ENCODE measurements around the gene RYR2.

RYR2 gene

DNA sequence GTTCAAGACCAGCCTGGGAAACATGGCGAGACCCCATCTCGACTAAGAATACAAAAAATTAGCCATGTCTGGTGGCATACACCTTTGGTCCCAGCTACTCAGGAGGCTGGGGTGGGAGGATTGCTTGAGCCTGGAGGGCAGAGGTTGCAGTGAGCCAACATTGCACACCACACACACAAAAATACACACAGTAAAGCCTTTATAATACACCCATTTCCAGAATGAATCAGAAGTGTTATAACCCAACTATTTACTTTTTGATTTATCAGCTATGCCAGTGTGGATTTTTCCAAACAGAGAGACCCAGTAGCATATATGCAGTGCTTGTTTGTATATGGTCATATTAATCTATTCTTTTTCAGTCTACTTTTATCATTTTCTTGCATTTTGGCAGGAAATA is 648.7 kb downstream of the RYR2 start:
- Histone ChIP-seq H3K9me3 (replicated peaks in 1 of 11) (no peaks in the 10 kb centered on the region), H3K27ac (no peak overlapping the region), H3K4me3 (no peak overlapping the region), H3K9ac (no peak overlapping the region), H4K20me1 (no peaks in the 10 kb centered on the region), H3K4me2 (no peak overlapping the region), H3K36me3 (no peaks in the 10 kb centered on the region), H3K4me1 (no peaks in the 10 kb centered on the region), H3K27me3 (no peaks in the 10 kb centered on the region)
- no peak for TF ChIP-seq Cebpa-rat (IDR thresholded peaks at IDR 0.05)

DNA sequence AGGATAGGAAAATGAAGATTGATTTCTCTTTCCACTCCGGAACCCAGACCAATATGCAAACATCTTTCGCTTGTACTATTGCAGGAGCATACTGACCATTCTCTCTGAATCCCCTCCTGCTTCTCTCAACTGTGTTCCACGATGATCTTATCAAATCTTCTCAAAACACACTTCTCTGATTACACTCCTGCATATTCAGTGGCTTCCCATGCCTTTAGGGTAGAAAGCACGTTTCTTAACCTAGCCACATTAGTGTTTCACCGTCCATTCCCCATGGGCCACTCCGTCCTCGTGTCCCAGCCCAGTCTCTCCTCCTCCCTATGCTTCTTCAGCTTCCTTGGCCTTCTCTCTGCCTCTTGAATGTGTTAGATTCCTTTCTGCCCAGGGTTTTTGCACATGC is 650.3 kb downstream of the RYR2 start:
- Histone ChIP-seq H3K4me3 (no peak overlapping the region), H3K9ac (no peak overlapping the region), H3K27ac (no peak overlapping the region), H3K4me1 (no peaks in the 10 kb centered on the region), H3K9me3 (replicated peaks in 1 of 11) (no peaks in the 10 kb centered on the region), H3K4me2 (no peak overlapping the region), H3K36me3 (no peaks in the 10 kb centered on the region), H4K20me1 (no peaks in the 10 kb centered on the region), H3K27me3 (no peaks in the 10 kb centered on the region)
- no peak for TF ChIP-seq Cebpa-rat (IDR thresholded peaks at IDR 0.05)

DNA sequence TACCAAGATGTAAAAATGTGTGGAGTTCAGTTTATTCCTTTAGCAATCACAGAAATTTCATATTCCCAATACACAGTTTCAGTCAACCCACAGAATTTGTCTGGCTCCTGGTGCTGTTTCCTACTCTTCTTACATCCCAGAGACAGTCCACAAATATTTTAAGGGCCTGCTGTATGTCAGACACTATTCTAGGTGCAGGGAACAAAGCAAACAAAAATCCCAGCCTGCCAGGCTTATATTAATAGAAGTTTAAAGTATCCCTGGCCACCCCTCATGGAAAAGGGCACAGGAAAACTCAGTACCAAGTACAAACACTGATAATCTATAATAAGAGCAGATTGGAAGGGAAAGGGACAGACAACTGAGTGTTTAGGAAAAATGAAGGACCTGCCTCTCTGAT is 653.9 kb downstream of the RYR2 start:
- Histone ChIP-seq H3K9me3 (replicated peaks in 1 of 11) (no peaks in the 10 kb centered on the region), H3K27me3 (no peaks in the 10 kb centered on the region)
- no peak for TF ChIP-seq Cebpa-rat (IDR thresholded peaks at IDR 0.05)

DNA sequence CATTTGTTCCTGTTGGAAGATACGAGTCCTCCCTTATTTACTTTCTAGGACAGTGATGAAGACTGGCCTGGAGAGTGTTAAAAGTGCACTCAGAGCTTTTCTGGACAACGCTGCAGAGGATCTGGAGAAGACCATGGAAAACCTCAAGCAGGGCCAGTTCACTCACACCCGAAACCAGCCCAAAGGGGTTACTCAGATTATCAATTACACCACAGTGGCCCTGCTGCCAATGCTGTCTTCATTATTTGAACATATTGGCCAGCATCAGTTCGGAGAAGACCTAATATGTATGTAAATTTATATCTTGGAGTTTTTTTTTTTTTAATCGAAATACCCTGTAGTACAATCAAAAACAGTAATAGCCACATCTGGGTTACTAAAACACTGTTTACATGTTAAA is 658.2 kb downstream of the RYR2 start:
- H3K27me3 ChIP-seq = no peaks in the 10 kb centered on the region
- H3K27ac ChIP-seq = no peak overlapping the region

More for the DNA sequence above, 653.9 kb downstream of the RYR2 start:
- H3K27ac ChIP-seq = no peak overlapping the region
- H3K36me3 ChIP-seq = no peaks in the 10 kb centered on the region
- no peaks in the 10 kb centered on the region for H3K4me1 ChIP-seq
- H3K4me2 ChIP-seq = no peak overlapping the region
- no peaks in the 10 kb centered on the region for H4K20me1 ChIP-seq
- H3K9ac ChIP-seq = no peak overlapping the region
- no peak overlapping the region for H3K4me3 ChIP-seq

DNA sequence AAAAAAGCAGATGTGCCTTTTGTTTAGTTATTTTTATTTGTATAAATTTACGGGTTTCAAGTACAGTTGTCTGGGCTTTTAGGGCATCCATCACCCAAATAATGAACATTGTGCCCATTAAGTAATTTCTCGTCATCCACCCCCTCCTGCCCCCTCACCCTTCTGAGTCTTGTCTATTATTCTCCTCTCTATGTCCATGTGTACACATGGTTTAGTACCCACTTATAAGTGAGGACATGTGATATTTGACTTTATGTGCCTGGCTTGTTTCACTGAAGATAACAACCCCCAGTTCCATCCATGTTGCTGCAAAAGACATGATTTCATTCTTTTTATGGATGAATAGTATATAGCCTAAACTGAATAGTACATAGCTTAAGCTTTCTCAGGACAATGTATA is 659.5 kb downstream of the RYR2 start:
- no peak overlapping the region for H3K4me2 ChIP-seq
- TF ChIP-seq Cebpa-rat (IDR thresholded peaks at IDR 0.05) = no peak
- no peaks in the 10 kb centered on the region for H3K27me3 ChIP-seq
- no peak overlapping the region for H3K4me3 ChIP-seq
- peaks cover 0 to 16% (median 0%) of the 10 kb centered on the region in 10 experiments; a peak in 7 of 20 replicates for H3K4me1 ChIP-seq
- H3K36me3 ChIP-seq = no peaks in the 10 kb centered on the region
- H3K9me3 ChIP-seq (replicated peaks in 1 of 11) = no peaks in the 10 kb centered on the region
- no peak overlapping the region for H3K9ac ChIP-seq
- H3K27ac ChIP-seq = no peak overlapping the region
- H4K20me1 ChIP-seq = no peaks in the 10 kb centered on the region

More for the DNA sequence above, 658.2 kb downstream of the RYR2 start:
- Histone ChIP-seq H4K20me1 (no peaks in the 10 kb centered on the region), H3K9ac (no peak overlapping the region), H3K36me3 (no peaks in the 10 kb centered on the region), H3K4me2 (no peak overlapping the region), H3K4me1 (peaks cover 0 to 2% (median 0%) of the 10 kb centered on the region in 10 experiments; a peak in 1 of 20 replicates), H3K9me3 (replicated peaks in 1 of 11) (no peaks in the 10 kb centered on the region), H3K4me3 (no peak overlapping the region)
- no peak for TF ChIP-seq Cebpa-rat (IDR thresholded peaks at IDR 0.05)

DNA sequence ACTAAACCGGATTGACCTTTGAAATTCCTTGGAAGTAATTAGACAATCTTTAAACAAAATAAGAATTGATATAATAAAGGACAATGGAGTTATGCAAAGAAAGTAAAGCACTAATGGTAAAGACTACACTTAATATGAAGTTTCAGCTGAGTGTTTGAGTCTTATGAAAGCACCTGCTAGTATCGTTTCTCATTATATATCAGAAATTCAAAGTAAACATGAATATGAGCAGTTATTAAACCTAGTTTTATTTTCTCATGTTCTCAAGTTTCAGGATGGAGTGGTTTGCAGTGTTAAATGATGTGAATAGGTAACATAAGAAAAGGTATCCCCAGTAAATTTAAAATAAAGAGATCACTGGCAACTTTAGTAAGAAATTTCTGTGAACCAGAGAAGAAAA is 660.2 kb downstream of the RYR2 start:
- peaks cover 0 to 16% (median 0%) of the 10 kb centered on the region in 10 experiments; a peak in 7 of 20 replicates for H3K4me1 ChIP-seq
- no peak overlapping the region for H3K4me3 ChIP-seq
- no peaks in the 10 kb centered on the region for H3K9me3 ChIP-seq (replicated peaks in 1 of 11)
- H3K9ac ChIP-seq = no peak overlapping the region
- H3K36me3 ChIP-seq = no peaks in the 10 kb centered on the region
- no peaks in the 10 kb centered on the region for H3K27me3 ChIP-seq
- H3K27ac ChIP-seq = no peak overlapping the region
- no peak for TF ChIP-seq Cebpa-rat (IDR thresholded peaks at IDR 0.05)
- no peaks in the 10 kb centered on the region for H4K20me1 ChIP-seq
- H3K4me2 ChIP-seq = no peak overlapping the region

DNA sequence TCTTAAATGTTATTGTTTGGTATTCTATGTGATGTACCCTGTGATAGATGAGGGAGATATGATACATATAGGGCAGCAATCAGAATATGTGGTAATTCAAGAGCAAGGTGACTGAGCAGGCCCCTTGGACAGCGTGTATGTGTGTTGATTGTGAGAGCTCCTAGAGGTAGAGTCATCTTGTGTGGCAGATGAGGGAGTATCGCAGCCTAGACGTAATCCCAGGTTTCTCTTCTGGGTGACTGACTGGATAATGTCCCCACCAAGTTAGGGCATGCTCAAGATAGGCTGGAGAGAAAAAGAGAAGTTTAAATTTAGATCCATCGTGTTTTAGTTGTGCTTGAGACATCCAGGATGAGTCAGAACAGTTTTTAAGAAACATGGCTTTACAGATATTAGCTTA is 663.5 kb downstream of the RYR2 start:
- Histone ChIP-seq H3K9me3 (replicated peaks in 1 of 11) (no peaks in the 10 kb centered on the region), H3K27ac (no peak overlapping the region), H4K20me1 (no peaks in the 10 kb centered on the region), H3K27me3 (no peaks in the 10 kb centered on the region), H3K9ac (no peak overlapping the region), H3K4me2 (peak overlapping the region in 4 of 11 experiments; percentile 35 to 58 (median 41); a peak in 7 of 22 replicates), H3K4me3 (no peak overlapping the region), H3K4me1 (peaks cover 0 to 16% (median 0%) of the 10 kb centered on the region in 10 experiments; a peak in 7 of 20 replicates), H3K36me3 (no peaks in the 10 kb centered on the region)
- no peak for TF ChIP-seq Cebpa-rat (IDR thresholded peaks at IDR 0.05)

DNA sequence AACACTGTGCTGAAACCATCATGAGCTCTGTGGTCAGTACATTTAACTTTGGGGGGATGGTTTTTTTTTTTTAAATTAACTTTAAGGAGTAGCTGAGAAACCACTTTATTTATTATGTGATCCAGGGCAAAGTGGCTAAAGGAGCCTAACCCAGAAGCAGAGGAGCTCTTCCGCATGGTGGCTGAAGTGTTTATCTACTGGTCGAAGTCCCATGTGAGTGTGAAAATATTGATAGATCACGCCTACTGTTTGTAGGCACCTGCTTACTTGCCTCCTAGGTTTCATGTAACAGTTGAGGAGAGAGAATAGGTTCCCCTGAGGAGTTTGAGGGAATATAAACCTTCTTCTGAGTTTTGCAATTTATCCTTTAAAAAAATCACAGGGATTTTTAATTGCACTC is 667.4 kb downstream of the RYR2 start:
- no peaks in the 10 kb centered on the region for H3K36me3 ChIP-seq
- H3K9ac ChIP-seq = no peak overlapping the region
- no peaks in the 10 kb centered on the region for H3K27me3 ChIP-seq
- H3K27ac ChIP-seq = no peak overlapping the region
- TF ChIP-seq Cebpa-rat (IDR thresholded peaks at IDR 0.05) = no peak
- H3K4me3 ChIP-seq = no peak overlapping the region
- no peak overlapping the region for H3K4me2 ChIP-seq
- peaks cover 0 to 16% (median 0%) of the 10 kb centered on the region in 10 experiments; a peak in 7 of 20 replicates for H3K4me1 ChIP-seq
- H3K9me3 ChIP-seq (replicated peaks in 1 of 11) = no peaks in the 10 kb centered on the region
- no peaks in the 10 kb centered on the region for H4K20me1 ChIP-seq

DNA sequence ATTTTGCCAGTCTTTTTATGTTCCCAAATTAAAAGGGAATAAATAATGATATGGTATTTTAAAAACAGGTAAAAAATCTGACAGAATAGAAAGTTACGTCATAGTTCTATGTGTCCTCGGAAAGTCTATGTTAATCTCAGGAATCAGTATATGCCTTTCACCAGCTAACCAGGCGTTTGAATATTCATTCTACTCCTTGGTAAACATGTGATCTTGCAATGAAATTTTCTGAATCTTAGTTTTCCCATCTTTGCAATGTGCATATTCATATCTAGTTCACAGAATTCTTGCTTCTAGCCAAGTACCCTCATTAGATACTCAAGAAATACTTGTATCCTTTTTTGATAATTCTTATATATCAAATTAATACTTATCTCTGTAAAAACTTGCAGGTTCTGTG is 669.3 kb downstream of the RYR2 start:
- Histone ChIP-seq H3K4me1 (peaks cover 0 to 5% (median 0%) of the 10 kb centered on the region in 10 experiments; a peak in 6 of 20 replicates), H4K20me1 (no peaks in the 10 kb centered on the region), H3K9ac (no peak overlapping the region), H3K9me3 (replicated peaks in 1 of 11) (no peaks in the 10 kb centered on the region), H3K4me3 (no peak overlapping the region), H3K4me2 (no peak overlapping the region), H3K27ac (no peak overlapping the region), H3K36me3 (no peaks in the 10 kb centered on the region), H3K27me3 (no peaks in the 10 kb centered on the region)
- no peak for TF ChIP-seq Cebpa-rat (IDR thresholded peaks at IDR 0.05)

DNA sequence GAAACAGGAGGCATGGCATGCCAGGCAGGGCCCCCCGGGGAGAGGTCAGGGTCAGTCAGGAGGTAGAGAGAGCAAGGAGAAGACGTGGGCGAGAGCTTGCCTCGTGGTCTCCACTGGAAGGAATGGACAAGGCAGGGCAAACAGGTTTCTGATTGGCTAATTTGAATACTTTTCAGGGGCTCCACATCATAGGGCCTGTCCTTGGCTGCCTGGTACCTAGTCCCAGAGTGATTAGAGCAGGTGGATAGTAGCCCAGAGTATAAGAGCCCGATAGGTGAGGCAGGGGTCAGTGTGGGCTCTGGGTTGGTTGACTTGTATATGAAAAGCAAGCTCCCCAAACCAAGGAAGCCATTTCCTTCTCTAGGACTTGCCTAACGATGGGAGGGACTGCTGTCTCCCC is 670.1 kb downstream of the RYR2 start:
- TF ChIP-seq Cebpa-rat (IDR thresholded peaks at IDR 0.05) = no peak
- no peaks in the 10 kb centered on the region for H4K20me1 ChIP-seq
- H3K36me3 ChIP-seq = no peaks in the 10 kb centered on the region
- H3K4me3 ChIP-seq = no peak overlapping the region
- H3K4me1 ChIP-seq = peaks cover 0 to 6% (median 0%) of the 10 kb centered on the region in 10 experiments; a peak in 1 of 20 replicates
- no peaks in the 10 kb centered on the region for H3K27me3 ChIP-seq
- no peak overlapping the region for H3K9ac ChIP-seq
- H3K4me2 ChIP-seq = no peak overlapping the region
- H3K9me3 ChIP-seq (replicated peaks in 1 of 11) = no peaks in the 10 kb centered on the region
- H3K27ac ChIP-seq = no peak overlapping the region

Measured in BLaER1 treated with 17β-estradiol and CSF1 and Interleukin-3, amounts not matched to agents 10 nM and 100 nM (cell line).